Muscle of leg (tissue), 11 donors: ENCODE data around the gene BCAS3. TPM values are rescaled to one million over a fixed set of nuclear protein-coding genes. Genes with fewer than 3 reads are reported as not detected.
A peak's percentile ranks its signal among the peaks of the same experiment; 100 is the strongest.

Source experiments
- DNase-seq: peaks from one replicate; pipeline ENCODE4 v3.0.0; 2013
- H3K27ac ChIP-seq: one replicate; pipeline ENCODE4 v1.5.1; 2013; ENCODE audit warnings: mild to moderate bottlenecking, low read length, control low read depth
- H3K27me3 ChIP-seq: one replicate; pipeline ENCODE4 v1.6.1; 2013; ENCODE audit warnings: low read length; ENCODE audit not compliant: control insufficient read depth, insufficient read depth
- H3K36me3 ChIP-seq: one replicate; pipeline ENCODE4 v1.6.1; 2013; ENCODE audit warnings: low read length; ENCODE audit not compliant: control insufficient read depth, insufficient read depth
- H3K4me1 ChIP-seq: one replicate; pipeline ENCODE4 v1.6.1; 2013; ENCODE audit warnings: low read length; ENCODE audit not compliant: control insufficient read depth, insufficient read depth
- H3K4me3 ChIP-seq: one replicate; pipeline ENCODE4 v1.5.1; 2013; ENCODE audit warnings: low read length, control low read depth
- H3K9me3 ChIP-seq: replicated peaks from 2 replicates; pipeline ENCODE4 v1.6.1; 2013; ENCODE audit warnings: low read depth, low read length; ENCODE audit not compliant: control insufficient read depth
- WGBS: methylation state at CpG from one replicate; pipeline ENCODE4 v1.1.5; 2013; ENCODE audit warnings: missing lambda C conversion rate; ENCODE audit not compliant: insufficient coverage; 5-methylcytosine and 5-hydroxymethylcytosine counted together
- polyA plus RNA-seq, 8 donors: library from polyadenylated mRNA; unstranded; fragments of 120-200 nt; gene quantifications; one replicate each; pipeline versions ENCODE4 v1.2.1 to v1.2.3, GENCODE V29; 2013; ENCODE audit warnings: inconsistent platforms in 1 of 8, low replicate concordance in 1 of 8; ENCODE audit not compliant: insufficient read length in 8 of 8, insufficient read depth in 1 of 8
- total RNA-seq: library from RNA; stranded (reverse); fragments of 120-200 nt; gene quantifications from one replicate; pipeline ENCODE4 v1.2.4, GENCODE V29; 2013

BCAS3 gene
- total and polyA plus RNA-seq, 9 donors, result 7.6 to 15.8 (median 9.5) TPM

GRCh38 chr17:61330174-61331150 is 652.8 kb downstream of the BCAS3 start:
- no peaks in the 10 kb centered on the region for H3K9me3 ChIP-seq

GRCh38 chr17:61331178-61331577 is 653.5 kb downstream of the BCAS3 start:
- Histone ChIP-seq H3K9me3 (no peaks in the 10 kb centered on the region), H3K36me3 (no peaks in the 10 kb centered on the region), H3K27ac (no peak overlapping the region), H3K4me3 (no peak overlapping the region), H3K4me1 (peaks cover 33% of the 10 kb centered on the region), H3K27me3 (peaks cover 6% of the 10 kb centered on the region)
- DNase-seq, result no peak
- WGBS, result 43% methylated on average over 1 of the region's 2 CpGs

More at GRCh38 chr17:61330174-61331150, 652.8 kb downstream of the BCAS3 start:
- 81% methylated on average over 7 of the region's 11 CpGs for WGBS
- H3K27me3 ChIP-seq, result peaks cover 6% of the 10 kb centered on the region
- H3K27ac ChIP-seq, result no peak overlapping the region
- DNase-seq, result no peak
- peaks cover 29% of the 10 kb centered on the region for H3K4me1 ChIP-seq
- no peaks in the 10 kb centered on the region for H3K36me3 ChIP-seq
- no peak overlapping the region for H3K4me3 ChIP-seq

DNA sequence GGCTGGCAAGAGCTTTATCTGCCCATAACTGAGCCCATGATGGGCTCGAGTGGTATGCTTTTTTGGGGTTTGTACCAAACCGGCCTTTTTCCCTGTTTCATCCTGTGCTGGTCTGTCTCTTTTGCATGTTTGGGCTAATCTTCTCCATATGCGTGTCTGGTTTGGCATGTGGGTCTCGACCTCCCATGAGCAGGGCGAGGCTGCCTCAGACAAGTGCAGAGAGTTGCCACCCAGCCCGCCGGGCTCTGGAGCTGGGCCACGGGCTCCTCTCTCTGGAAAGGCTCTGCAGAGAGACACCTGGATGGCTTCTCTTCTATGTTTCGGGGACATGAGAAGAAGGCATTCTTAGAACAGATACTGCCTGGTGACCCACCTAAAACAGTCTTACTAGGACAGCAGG is 654.2 kb downstream of the BCAS3 start:
- no peak overlapping the region for H3K4me3 ChIP-seq
- 88% methylated on average over 9 of the region's 9 CpGs for WGBS
- DNase-seq, result no peak
- H3K4me1 ChIP-seq, result peaks cover 38% of the 10 kb centered on the region
- H3K27ac ChIP-seq, result no peak overlapping the region
- H3K36me3 ChIP-seq, result no peaks in the 10 kb centered on the region
- H3K9me3 ChIP-seq, result no peaks in the 10 kb centered on the region
- H3K27me3 ChIP-seq, result peaks cover 6% of the 10 kb centered on the region

DNA sequence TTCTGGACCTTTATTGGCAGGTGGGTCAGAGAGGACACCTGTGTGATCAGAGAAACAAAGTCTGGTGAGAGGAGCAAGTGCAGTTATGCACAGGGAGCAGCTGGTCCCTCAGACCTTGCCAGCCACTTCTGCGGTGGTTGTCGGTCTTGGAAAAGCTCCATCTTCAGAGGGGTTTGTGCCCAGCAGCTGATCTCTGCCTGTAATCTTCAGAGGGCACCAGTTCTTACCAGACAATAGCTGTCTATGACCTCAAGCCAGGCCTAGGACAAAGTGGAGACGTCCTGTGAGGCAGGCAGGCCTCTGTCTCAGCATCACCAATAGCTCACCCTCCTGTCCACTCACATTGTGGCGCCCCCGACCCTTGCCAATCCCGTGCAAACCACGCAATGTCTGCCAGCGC is 655.5 kb downstream of the BCAS3 start:
- Histone ChIP-seq H3K4me3 (no peak overlapping the region), H3K36me3 (no peaks in the 10 kb centered on the region), H3K9me3 (no peaks in the 10 kb centered on the region), H3K4me1 (peaks cover 49% of the 10 kb centered on the region), H3K27ac (no peak overlapping the region), H3K27me3 (peaks cover 6% of the 10 kb centered on the region)
- peak; percentile 59 for DNase-seq
- WGBS, result 88% methylated on average over 8 of the region's 8 CpGs

- no peak for DNase-seq
- H3K4me3 ChIP-seq, result no peak overlapping the region
- H3K4me1 ChIP-seq, result peaks cover 52% of the 10 kb centered on the region
- H3K36me3 ChIP-seq, result no peaks in the 10 kb centered on the region
- 95% methylated on average over 3 of the region's 5 CpGs for WGBS
- no peaks in the 10 kb centered on the region for H3K9me3 ChIP-seq
- H3K27me3 ChIP-seq, result peaks cover 5% of the 10 kb centered on the region
- H3K27ac ChIP-seq, result no peak overlapping the region
These were observed 657.0 kb downstream of the BCAS3 start for GRCh38 chr17:61334673-61335072.

DNA sequence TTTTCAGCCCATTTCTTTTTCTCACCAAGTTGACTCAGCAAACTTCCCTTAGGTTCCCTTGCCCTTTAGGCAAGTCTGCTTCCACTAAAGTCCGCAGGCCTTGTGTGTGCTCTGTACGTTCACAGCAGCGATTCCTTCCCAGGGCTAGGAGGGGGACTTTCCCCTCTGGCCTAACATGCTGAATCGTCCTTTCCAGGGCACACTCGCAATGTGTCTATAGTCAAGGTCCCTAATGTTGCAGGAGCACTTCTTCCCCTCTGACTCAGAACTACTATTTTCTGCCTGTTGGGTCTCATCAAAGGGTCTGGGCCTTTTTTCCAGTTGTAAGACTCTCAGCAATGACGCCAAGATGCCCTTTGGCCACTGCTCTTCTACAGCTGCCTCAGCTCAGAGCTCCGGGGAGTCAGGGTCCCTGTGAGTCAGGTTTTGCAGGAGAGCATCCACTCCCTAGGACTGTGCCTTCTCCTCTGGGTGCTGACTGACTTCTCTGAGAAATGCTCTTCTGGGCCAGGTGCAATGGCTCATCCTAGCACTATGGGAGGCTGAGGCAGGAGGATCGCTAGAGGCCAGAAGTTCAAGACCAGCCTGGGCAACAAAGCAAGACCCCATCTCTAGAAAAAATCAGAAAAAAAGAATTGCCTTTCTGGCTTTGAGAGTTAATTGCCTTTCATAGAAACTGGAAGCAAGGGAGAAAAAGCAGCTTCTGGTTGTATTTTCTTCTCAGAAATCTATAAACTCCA is 657.6 kb downstream of the BCAS3 start:
- 70% methylated on average over 7 of the region's 8 CpGs for WGBS
- peaks cover 52% of the 10 kb centered on the region for H3K4me1 ChIP-seq
- no peak for DNase-seq

GRCh38 chr17:61335845-61336655 is 658.4 kb downstream of the BCAS3 start:
- Histone ChIP-seq H3K4me3 (no peak overlapping the region), H3K4me1 (peaks cover 51% of the 10 kb centered on the region), H3K27me3 (peaks cover 4% of the 10 kb centered on the region), H3K36me3 (no peaks in the 10 kb centered on the region), H3K9me3 (no peaks in the 10 kb centered on the region), H3K27ac (peak overlapping the region; percentile 29)
- WGBS, result 21% methylated on average over 11 of the region's 16 CpGs
- DNase-seq, result peak; percentile 77

More for the DNA sequence above, 657.6 kb downstream of the BCAS3 start:
- Histone ChIP-seq H3K9me3 (no peaks in the 10 kb centered on the region), H3K27me3 (peaks cover 5% of the 10 kb centered on the region), H3K27ac (peak overlapping the region; percentile 29), H3K4me3 (no peak overlapping the region), H3K36me3 (no peaks in the 10 kb centered on the region)

DNA sequence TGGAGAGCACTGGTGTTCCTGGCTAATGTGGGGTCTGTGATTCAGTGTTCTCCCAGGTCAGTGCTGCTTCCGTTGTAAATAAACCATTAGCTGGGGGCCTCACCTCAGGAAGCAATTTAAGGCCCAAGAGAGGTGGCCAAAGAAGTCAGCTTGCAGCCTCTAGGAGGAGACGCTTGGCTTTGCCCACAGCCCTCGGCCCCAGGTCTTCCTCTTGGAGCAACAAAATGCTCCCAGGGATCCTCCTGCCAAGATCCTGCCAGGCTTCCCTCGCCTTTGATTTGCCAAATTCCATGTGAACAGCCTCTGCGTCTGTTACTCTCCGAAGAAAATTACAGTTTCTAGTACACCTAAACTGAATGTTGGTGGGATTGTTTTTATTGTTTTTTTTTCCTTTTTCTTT is 659.6 kb downstream of the BCAS3 start:
- WGBS, result 20% methylated on average over 3 of the region's 6 CpGs
- Histone ChIP-seq H3K4me3 (no peak overlapping the region), H3K36me3 (no peaks in the 10 kb centered on the region), H3K4me1 (peaks cover 41% of the 10 kb centered on the region), H3K9me3 (no peaks in the 10 kb centered on the region), H3K27me3 (peaks cover 4% of the 10 kb centered on the region), H3K27ac (no peak overlapping the region)
- DNase-seq, result peak; percentile 36

DNA sequence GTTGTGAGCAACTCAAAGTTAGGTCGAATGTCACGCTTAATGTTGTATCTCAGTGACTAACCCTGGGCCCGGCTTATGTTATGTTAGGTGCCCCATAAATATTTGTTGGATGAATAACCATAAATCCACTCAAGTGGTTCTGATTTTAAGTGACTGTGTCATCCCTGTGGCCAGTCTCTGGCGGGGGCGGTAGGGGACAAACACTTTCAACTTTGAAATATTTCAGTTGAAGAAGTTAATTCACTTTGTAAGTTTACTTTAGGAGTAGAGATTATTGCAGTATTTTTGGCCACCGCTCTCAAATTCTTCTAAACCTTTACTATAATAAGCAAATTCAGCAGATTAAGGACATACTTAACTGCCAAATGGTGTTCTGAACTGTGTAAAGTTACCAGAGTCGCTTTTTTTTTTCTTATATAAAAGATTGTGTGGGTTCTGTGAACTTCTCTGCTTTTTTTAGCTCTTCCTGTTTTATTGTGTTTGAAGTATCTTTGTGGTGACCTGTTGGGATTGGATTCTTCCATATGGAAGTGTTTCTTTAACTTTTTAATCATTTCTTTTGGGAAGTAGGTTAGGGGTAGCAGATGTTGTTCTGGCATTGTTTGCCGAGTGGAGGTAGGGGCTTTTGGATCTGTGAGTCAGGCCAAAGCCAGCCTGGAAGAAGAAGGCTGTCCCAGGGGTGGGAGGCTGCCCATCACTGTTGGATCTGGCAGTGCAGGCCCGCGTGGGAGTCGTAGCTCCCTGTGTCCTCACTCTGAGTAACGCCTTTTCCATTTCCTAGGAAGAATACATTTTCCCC is 660.5 kb downstream of the BCAS3 start:
- DNase-seq, result no peak
- Histone ChIP-seq H3K4me3 (no peak overlapping the region), H3K27ac (no peak overlapping the region), H3K36me3 (no peaks in the 10 kb centered on the region), H3K9me3 (no peaks in the 10 kb centered on the region), H3K27me3 (peaks cover 4% of the 10 kb centered on the region), H3K4me1 (peaks cover 37% of the 10 kb centered on the region)
- 33% methylated on average over 3 of the region's 12 CpGs for WGBS
